Measurements from ENCODE around the gene PPARG. TPM values are rescaled to one million over a fixed set of nuclear protein-coding genes. Genes with fewer than 3 reads are reported as not detected.

PPARG gene
- polyA plus RNA-seq, 1 donor (not counting 4 experiments of a cell fraction or from before 2014, with no cell fraction given): 3.1 TPM

DNA sequence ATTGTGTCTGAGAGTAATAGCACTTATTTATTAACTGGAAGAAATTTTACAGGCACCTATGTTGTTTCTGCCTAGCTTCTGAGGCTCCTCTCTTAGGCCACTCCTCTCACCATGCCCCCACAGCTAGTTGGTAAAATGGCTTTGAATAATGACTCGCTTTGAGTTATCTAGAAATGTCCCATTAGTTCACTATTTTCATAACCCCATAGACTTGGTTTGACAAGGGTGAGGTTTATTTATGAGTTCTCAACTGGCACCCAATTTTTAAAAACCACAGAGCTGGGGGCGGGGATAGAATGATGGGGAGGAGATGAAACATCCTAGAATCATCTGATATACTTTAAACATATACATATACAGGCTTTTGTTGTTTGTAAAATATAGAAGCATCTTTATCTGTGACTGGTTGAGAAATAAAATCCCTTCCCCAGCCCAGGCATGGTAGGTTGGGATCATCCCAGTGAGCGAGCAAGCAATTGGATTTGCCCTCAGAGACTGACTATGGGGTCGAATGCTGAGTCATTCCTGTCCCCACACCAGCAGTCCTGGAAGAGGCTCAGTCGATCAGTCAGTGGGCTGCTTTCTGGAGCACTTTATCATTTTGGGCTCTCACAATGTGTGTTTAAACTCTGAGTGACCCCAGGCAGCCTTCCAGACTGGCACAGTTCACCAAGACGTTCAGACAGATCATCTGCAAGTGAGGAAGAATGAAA, 135.2 kb downstream of the PPARG start:
- TF ChIP-seq, protein P1, sequence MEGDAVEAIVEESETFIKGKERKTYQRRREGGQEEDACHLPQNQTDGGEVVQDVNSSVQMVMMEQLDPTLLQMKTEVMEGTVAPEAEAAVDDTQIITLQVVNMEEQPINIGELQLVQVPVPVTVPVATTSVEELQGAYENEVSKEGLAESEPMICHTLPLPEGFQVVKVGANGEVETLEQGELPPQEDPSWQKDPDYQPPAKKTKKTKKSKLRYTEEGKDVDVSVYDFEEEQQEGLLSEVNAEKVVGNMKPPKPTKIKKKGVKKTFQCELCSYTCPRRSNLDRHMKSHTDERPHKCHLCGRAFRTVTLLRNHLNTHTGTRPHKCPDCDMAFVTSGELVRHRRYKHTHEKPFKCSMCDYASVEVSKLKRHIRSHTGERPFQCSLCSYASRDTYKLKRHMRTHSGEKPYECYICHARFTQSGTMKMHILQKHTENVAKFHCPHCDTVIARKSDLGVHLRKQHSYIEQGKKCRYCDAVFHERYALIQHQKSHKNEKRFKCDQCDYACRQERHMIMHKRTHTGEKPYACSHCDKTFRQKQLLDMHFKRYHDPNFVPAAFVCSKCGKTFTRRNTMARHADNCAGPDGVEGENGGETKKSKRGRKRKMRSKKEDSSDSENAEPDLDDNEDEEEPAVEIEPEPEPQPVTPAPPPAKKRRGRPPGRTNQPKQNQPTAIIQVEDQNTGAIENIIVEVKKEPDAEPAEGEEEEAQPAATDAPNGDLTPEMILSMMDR (optimal IDR thresholded peaks at IDR 0.05 in 1 of 3, IDR thresholded peaks at IDR 0.05 in 1 of 3, conservative IDR thresholded peaks at IDR 0.05 in 1 of 3; ENCODE audit: extremely low read depth in 1 of 3, insufficient read depth in 2 of 3, low read length in 3 of 3): no peak
- TF ChIP-seq EZH2 (IDR thresholded peaks at IDR 0.05; ENCODE audit: low read length): no peak
- FAIRE-seq (no peak), DNase-seq (ENCODE audit: low read depth, low spot score) (no peak)
- Histone ChIP-seq H3K79me2 (ENCODE audit: control insufficient read depth, insufficient read depth, low read length) (no peaks in the 10 kb centered on the region), H3K4me1 (ENCODE audit: control insufficient read depth, extremely low read depth, insufficient read depth, low read length) (no peaks in the 10 kb centered on the region), H4K20me1 (ENCODE audit: control insufficient read depth, extremely low read depth, insufficient read depth, low read length) (no peaks in the 10 kb centered on the region), H3K27me3 (ENCODE audit: control insufficient read depth, extremely low read depth, insufficient read depth, low read length) (peaks cover 14% of the 10 kb centered on the region), H3K4me3 (ENCODE audit: control insufficient read depth in 2 of 3, extremely low read depth in 1 of 3, insufficient read depth in 2 of 3, low read depth in 1 of 3, low read length in 3 of 3) (no peak overlapping the region), H3K27ac (ENCODE audit: control insufficient read depth, insufficient read depth, low read length) (no peak overlapping the region), H3K9ac (ENCODE audit: control insufficient read depth, extremely low read depth, insufficient read depth, low read length) (no peak overlapping the region), H3K4me2 (ENCODE audit: control insufficient read depth, extremely low read depth, insufficient read depth, low read depth, low read length) (no peak overlapping the region), H3K9me3 (ENCODE audit: control insufficient read depth, low read depth, low read length) (no peaks in the 10 kb centered on the region), H3K9me1 (ENCODE audit: control insufficient read depth, extremely low read depth, insufficient read depth, low read length) (no peaks in the 10 kb centered on the region), H2AFZ (ENCODE audit: control insufficient read depth, low read length) (no peak overlapping the region), H3K36me3 (ENCODE audit: control insufficient read depth in 2 of 2, extremely low read depth in 1 of 2, insufficient read depth in 2 of 2, low read length in 2 of 2) (no peaks in the 10 kb centered on the region)
- dilution Hi-C loops (cut with MboI; ENCODE audit: extremely low pct_ligation_motif_present, low sequenced_read_pairs): no loop called here

DNA sequence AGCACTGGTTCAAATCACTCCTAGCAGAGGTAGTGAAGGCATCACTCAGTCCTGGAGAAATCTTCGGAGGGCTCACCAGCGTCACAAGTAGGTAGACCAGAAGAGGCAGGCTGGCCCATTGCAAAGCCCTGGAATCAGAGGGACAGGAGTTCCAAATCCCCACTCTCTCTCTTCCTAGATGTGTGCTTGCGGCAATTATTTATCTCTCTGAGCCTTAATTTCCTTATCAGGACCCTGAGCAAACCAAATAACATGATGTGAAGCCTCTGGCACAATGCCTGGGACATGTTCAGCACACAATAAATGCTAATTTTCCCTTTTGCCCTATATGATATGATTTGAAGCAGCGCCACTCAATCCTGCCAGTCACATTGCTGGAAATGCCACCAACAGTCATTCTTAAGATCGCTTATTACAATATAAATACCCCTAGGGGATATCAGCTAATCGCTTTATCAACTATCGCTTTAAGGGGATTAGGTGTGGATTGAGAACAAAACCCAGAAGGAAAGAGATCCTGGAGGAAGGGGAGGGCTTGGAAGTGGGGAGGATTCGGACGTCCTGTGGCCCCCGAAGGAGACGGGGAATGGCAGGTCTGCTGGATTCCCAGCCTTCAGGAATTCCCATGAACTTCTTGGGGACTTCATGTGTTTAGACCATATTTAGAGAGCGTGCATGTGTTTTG, 135.9 kb downstream of the PPARG start:
- FAIRE-seq: no peak
- TF ChIP-seq, protein P1 (optimal IDR thresholded peaks at IDR 0.05 in 1 of 3, IDR thresholded peaks at IDR 0.05 in 1 of 3, conservative IDR thresholded peaks at IDR 0.05 in 1 of 3; ENCODE audit: extremely low read depth in 1 of 3, insufficient read depth in 2 of 3, low read length in 3 of 3): no peak
- no peak for TF ChIP-seq EZH2 (IDR thresholded peaks at IDR 0.05; ENCODE audit: low read length)
- no peaks in the 10 kb centered on the region for H3K4me1 ChIP-seq (ENCODE audit: control insufficient read depth, extremely low read depth, insufficient read depth, low read length)
- H3K79me2 ChIP-seq (ENCODE audit: control insufficient read depth, insufficient read depth, low read length): no peaks in the 10 kb centered on the region
- no peaks in the 10 kb centered on the region for H3K9me1 ChIP-seq (ENCODE audit: control insufficient read depth, extremely low read depth, insufficient read depth, low read length)
- H3K9me3 ChIP-seq (ENCODE audit: control insufficient read depth, low read depth, low read length): no peaks in the 10 kb centered on the region
- no peaks in the 10 kb centered on the region for H3K36me3 ChIP-seq (ENCODE audit: control insufficient read depth in 2 of 2, extremely low read depth in 1 of 2, insufficient read depth in 2 of 2, low read length in 2 of 2)
- peaks cover 14% of the 10 kb centered on the region for H3K27me3 ChIP-seq (ENCODE audit: control insufficient read depth, extremely low read depth, insufficient read depth, low read length)
- no peak overlapping the region for H3K9ac ChIP-seq (ENCODE audit: control insufficient read depth, extremely low read depth, insufficient read depth, low read length)
- dilution Hi-C loops (cut with MboI; ENCODE audit: extremely low pct_ligation_motif_present, low sequenced_read_pairs): no loop called here
- no peak overlapping the region for H3K27ac ChIP-seq (ENCODE audit: control insufficient read depth, insufficient read depth, low read length)
- no peak for DNase-seq (ENCODE audit: low read depth, low spot score)
- H3K4me3 ChIP-seq (ENCODE audit: control insufficient read depth in 2 of 3, extremely low read depth in 1 of 3, insufficient read depth in 2 of 3, low read depth in 1 of 3, low read length in 3 of 3): no peak overlapping the region
- H3K4me2 ChIP-seq (ENCODE audit: control insufficient read depth, extremely low read depth, insufficient read depth, low read depth, low read length): no peak overlapping the region
- H2AFZ ChIP-seq (ENCODE audit: control insufficient read depth, low read length): no peak overlapping the region
- H4K20me1 ChIP-seq (ENCODE audit: control insufficient read depth, extremely low read depth, insufficient read depth, low read length): no peaks in the 10 kb centered on the region
